HepG2 (cell line): ENCODE measurements around the gene SUSD6. TPM values are rescaled to one million over a fixed set of nuclear protein-coding genes. Genes with fewer than 3 reads are reported as not detected.
A peak's percentile ranks its signal among the peaks of the same experiment; 100 is the strongest.

Experiments used
- ATAD3A ChIP-seq: sonication (generic); formaldehyde crosslinking; IDR thresholded peaks from 2 replicates; pipeline ENCODE4 v1.4.0; 2020; ENCODE audit warnings: missing genetic modification reagents
- CEBPG ChIP-seq: IDR thresholded peaks from 2 replicates; pipeline ENCODE4 v1.6.1; 2016
- ELF1 ChIP-seq: sonication (generic); formaldehyde crosslinking; IDR thresholded peaks from 2 replicates; pipeline ENCODE4 v1.4.0; 2020; ENCODE audit warnings: missing genetic modification reagents
- ELF3 ChIP-seq: IDR thresholded peaks from 2 replicates; pipeline ENCODE4 v1.6.1; 2016; ENCODE audit warnings: missing genetic modification reagents, missing compliant biosample characterization
- ETV5 ChIP-seq: IDR thresholded peaks from 2 replicates; pipeline ENCODE4 v1.6.1; 2018; ENCODE audit warnings: missing biosample characterization, missing genetic modification reagents, inconsistent platforms, borderline replicate concordance
- HNRNPK ChIP-seq: fragments of 200-400 bp; formaldehyde crosslinking; IDR thresholded peaks from 2 replicates; pipeline ENCODE4 v1.6.1; 2018; ENCODE audit warnings: low read length, low read depth, moderate library complexity, mild to moderate bottlenecking; ENCODE audit not compliant: poor library complexity, severe bottlenecking
- HNRNPLL ChIP-seq: fragments of 200-400 bp; formaldehyde crosslinking; IDR thresholded peaks from 2 replicates; pipeline ENCODE4 v1.6.1; 2017; ENCODE audit warnings: mild to moderate bottlenecking, low read depth, low read length; ENCODE audit not compliant: poor library complexity, severe bottlenecking
- HOXD1 ChIP-seq: sonication (generic); formaldehyde crosslinking; IDR thresholded peaks from 2 replicates; pipeline ENCODE4 v1.5.0; 2020; ENCODE audit warnings: missing genetic modification reagents
- JARID2 ChIP-seq: sonication (generic); formaldehyde crosslinking; IDR thresholded peaks from 2 replicates; pipeline ENCODE4 v1.8.1; 2023; ENCODE audit warnings: missing genetic modification reagents, inconsistent platforms; ENCODE audit not compliant: insufficient replicate concordance
- MIER3 ChIP-seq: IDR thresholded peaks from 2 replicates; pipeline ENCODE4 v1.6.1; 2016; ENCODE audit warnings: missing compliant biosample characterization, borderline replicate concordance
- MYNN ChIP-seq: sonication (generic); formaldehyde crosslinking; IDR thresholded peaks from 2 replicates; pipeline ENCODE4 v1.4.0; 2020; ENCODE audit warnings: mild to moderate bottlenecking, low read depth, missing genetic modification reagents
- NCOA1 ChIP-seq: sonication (generic); formaldehyde crosslinking; IDR thresholded peaks from 2 replicates; pipeline ENCODE4 v1.9.0; 2021; ENCODE audit warnings: missing genetic modification reagents
- NFAT5 ChIP-seq: sonication (generic); formaldehyde crosslinking; IDR thresholded peaks from 2 replicates; pipeline ENCODE4 v1.4.0; 2020; ENCODE audit warnings: missing genetic modification reagents
- PHF20 ChIP-seq: sonication (generic); formaldehyde crosslinking; IDR thresholded peaks from 2 replicates; pipeline ENCODE4 v1.5.0; 2020; ENCODE audit warnings: mild to moderate bottlenecking, missing genetic modification reagents
- RAD21 ChIP-seq: fragments of 450-650 bp; formaldehyde crosslinking; IDR thresholded peaks from 2 replicates; pipeline ENCODE4 v1.5.0; 2020; ENCODE audit warnings: mild to moderate bottlenecking
- SNAPC5 ChIP-seq: sonication (generic); formaldehyde crosslinking; IDR thresholded peaks from 2 replicates; pipeline ENCODE4 v1.8.1; 2023; ENCODE audit warnings: mild to moderate bottlenecking, missing genetic modification reagents, borderline replicate concordance
- THAP11 ChIP-seq: IDR thresholded peaks from 2 replicates; pipeline ENCODE4 v1.6.1; 2016; ENCODE audit warnings: missing biosample characterization, missing genetic modification reagents
- THAP8 ChIP-seq: sonication (generic); formaldehyde crosslinking; IDR thresholded peaks from 2 replicates; pipeline ENCODE4 v1.5.1; 2020; ENCODE audit warnings: missing genetic modification reagents, mild to moderate bottlenecking, borderline replicate concordance
- ZNF224 ChIP-seq: sonication (generic); formaldehyde crosslinking; IDR thresholded peaks from 2 replicates; pipeline ENCODE4 v1.5.0; 2020; ENCODE audit warnings: mild to moderate bottlenecking, missing genetic modification reagents
- ZNF296 ChIP-seq: sonication (generic); formaldehyde crosslinking; conservative IDR thresholded peaks from 2 replicates; pipeline ENCODE4 v1.5.0; 2020; ENCODE audit warnings: mild to moderate bottlenecking, missing genetic modification reagents
- ZNF598 ChIP-seq: sonication (generic); formaldehyde crosslinking; IDR thresholded peaks from 2 replicates; pipeline ENCODE4 v1.5.1; 2020; ENCODE audit warnings: mild to moderate bottlenecking, missing genetic modification reagents, borderline replicate concordance
- ZNF616 ChIP-seq: sonication (generic); formaldehyde crosslinking; IDR thresholded peaks from 2 replicates; pipeline ENCODE4 v1.5.0; 2020; ENCODE audit warnings: low read depth, mild to moderate bottlenecking, missing genetic modification reagents
- ZNF709 ChIP-seq: sonication (generic); formaldehyde crosslinking; IDR thresholded peaks from 2 replicates; pipeline ENCODE4 v1.5.0; 2020; ENCODE audit warnings: mild to moderate bottlenecking, missing genetic modification reagents
- ZNF749 ChIP-seq: sonication (generic); formaldehyde crosslinking; IDR thresholded peaks from 2 replicates; pipeline ENCODE4 v1.8.0; 2022; ENCODE audit warnings: mild to moderate bottlenecking, missing genetic modification reagents, moderate library complexity, borderline replicate concordance
- ZNF775 ChIP-seq: sonication (generic); formaldehyde crosslinking; IDR thresholded peaks from 2 replicates; pipeline ENCODE4 v1.4.0; 2020; ENCODE audit warnings: missing genetic modification reagents, mild to moderate bottlenecking, moderate library complexity, borderline replicate concordance
- ZNF883 ChIP-seq: sonication (generic); formaldehyde crosslinking; IDR thresholded peaks from 2 replicates; pipeline ENCODE4 v1.5.1; 2020; ENCODE audit warnings: mild to moderate bottlenecking, missing genetic modification reagents; ENCODE audit errors: not compliant biosample characterization
- ZSCAN12 ChIP-seq: sonication (generic); formaldehyde crosslinking; IDR thresholded peaks from 2 replicates; pipeline ENCODE4 v1.9.0; 2021; ENCODE audit warnings: mild to moderate bottlenecking, missing genetic modification reagents
- ZSCAN21 ChIP-seq: sonication (generic); formaldehyde crosslinking; IDR thresholded peaks from 2 replicates; pipeline ENCODE4 v1.8.0; 2022; ENCODE audit warnings: mild to moderate bottlenecking, missing genetic modification reagents, moderate library complexity, borderline replicate concordance
- polyA plus RNA-seq, 8 experiments: library from polyadenylated mRNA; depleted of rRNA in 3 of 8; stranded (reverse) in 7 of 8; unstranded in 1 of 8; fragments of >200 nt; fragmentation: Illumina TruSeq in 4 of 8; extraction: Trizol in 4 of 8; gene quantifications; 2 replicates each; pipeline versions ENCODE4 v1.2.1 to v1.2.3, GENCODE V29; 2011 to 2016; ENCODE audit warnings: low read depth in 4 of 8, missing spikeins in 1 of 8, mixed read lengths in 1 of 8; ENCODE audit not compliant: insufficient read depth in 1 of 8
- total RNA-seq, 5 experiments: library from RNA; depleted of rRNA; stranded (reverse); fragments of >200 nt; fragmentation: Illumina TruSeq; extraction: Trizol; gene quantifications; 2 replicates each; pipeline ENCODE4 v1.2.3, GENCODE V29; 2016; ENCODE audit warnings: low read depth in 1 of 5

The SUSD6 gene
- total and polyA plus RNA-seq, 2 of the 13 experiments (the other 11 are each of a cell fraction or from before 2014, with no cell fraction given) = 7.2 to 7.4 TPM

GRCh38 chr14:69690042-69690441 is 78.6 kb downstream of the SUSD6 start (continued):
- TF ChIP-seq ZNF709 (CRISPR knock-in tag) (no peak), MYNN (CRISPR knock-in tag) (no peak), ZNF598 (CRISPR knock-in tag) (no peak), HOXD1 (CRISPR knock-in tag) (no peak), ATAD3A (CRISPR knock-in tag) (no peak), ZNF775 (CRISPR knock-in tag) (no peak), ETV5 (CRISPR knock-in tag) (peak; percentile 44; the same call in 1 of the 2 replicates), JARID2 (CRISPR knock-in tag) (no peak), SNAPC5 (CRISPR knock-in tag) (no peak), HNRNPLL (no peak), CEBPG (CRISPR knock-in tag) (peak; percentile 28; the same call in 1 of the 2 replicates), ZNF224 (CRISPR knock-in tag) (no peak), HNRNPK (no peak), RAD21 (CRISPR knock-in tag) (no peak), PHF20 (no peak), ELF3 (CRISPR knock-in tag) (peak; percentile 70), ZSCAN21 (no peak), ZNF749 (CRISPR knock-in tag) (no peak; the same call in 1 of the 2 replicates), THAP11 (CRISPR knock-in tag) (0 out of 2 replicates have a peak, but pooled peaks have one; percentile 32), THAP8 (CRISPR knock-in tag) (no peak), ZNF296 (CRISPR knock-in tag) (no peak), ELF1 (CRISPR knock-in tag) (no peak; the same call in 1 of the 2 replicates), NCOA1 (CRISPR knock-in tag) (no peak), ZSCAN12 (CRISPR knock-in tag) (no peak), ZNF616 (CRISPR knock-in tag) (no peak), NFAT5 (no peak), MIER3 (peak; percentile 58; the same call in 1 of the 2 replicates), ZNF883 (no peak)
